Measurements from ENCODE around the gene C3orf52. TPM values are rescaled to one million over a fixed set of nuclear protein-coding genes. Genes with fewer than 3 reads are reported as not detected.

C3orf52 gene
- total RNA-seq, 2 donors from 2014 or later = 2.0 to 4.1 TPM

- DNase-seq (no peak), ATAC-seq (no peak)
- Mint-ChIP-seq H3K4me1 (peaks cover 71% of the 10 kb centered on the region), H3K27me3 (no peaks in the 10 kb centered on the region), H3K36me3 (ENCODE audit: low read depth) (peaks cover 13% of the 10 kb centered on the region), H3K4me3 (peak overlapping the region; percentile 58), H3K27ac (peak overlapping the region; percentile 95)
- no peaks in the 10 kb centered on the region for H3K9me3 ChIP-seq (ENCODE audit: control insufficient read depth, low read length, poor library complexity, severe bottlenecking)
Observed at GRCh38 chr3:112129925-112130637, 43.9 kb downstream of the C3orf52 start.

DNA sequence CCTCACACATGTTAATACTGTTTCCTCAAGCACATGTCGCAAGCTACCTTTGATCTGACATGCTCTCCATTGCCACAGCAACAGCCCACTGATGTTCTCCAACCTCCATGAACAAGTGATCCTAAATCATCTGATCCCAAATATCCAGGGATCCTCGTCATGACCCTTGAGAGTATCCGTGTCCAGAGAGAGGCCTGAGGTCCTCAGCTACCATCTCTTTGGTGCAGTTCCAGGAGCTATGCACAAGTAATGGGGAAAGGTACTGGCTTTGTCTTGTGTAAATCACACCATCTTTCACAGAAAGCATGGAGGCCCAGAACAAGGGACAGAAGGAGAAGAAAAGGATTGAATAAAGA, 44.4 kb downstream of the C3orf52 start:
- Mint-ChIP-seq H3K4me1 (peaks cover 72% of the 10 kb centered on the region), H3K36me3 (ENCODE audit: low read depth) (peaks cover 12% of the 10 kb centered on the region), H3K4me3 (peak overlapping the region; percentile 58), H3K27me3 (no peaks in the 10 kb centered on the region), H3K27ac (peak overlapping the region; percentile 95)
- DNase-seq (no peak), ATAC-seq (no peak)
- H3K9me3 ChIP-seq (ENCODE audit: control insufficient read depth, low read length, poor library complexity, severe bottlenecking) = no peaks in the 10 kb centered on the region

GRCh38 chr3:112131111-112131510, 44.9 kb downstream of the C3orf52 start:
- ATAC-seq (no peak), DNase-seq (no peak)
- no peaks in the 10 kb centered on the region for H3K27me3 Mint-ChIP-seq
- H3K4me3 Mint-ChIP-seq = peak overlapping the region; percentile 33
- H3K4me1 Mint-ChIP-seq = peaks cover 72% of the 10 kb centered on the region
- peaks cover 8% of the 10 kb centered on the region for H3K36me3 Mint-ChIP-seq (ENCODE audit: low read depth)
- no peaks in the 10 kb centered on the region for H3K9me3 ChIP-seq (ENCODE audit: control insufficient read depth, low read length, poor library complexity, severe bottlenecking)
- peak overlapping the region; percentile 95 for H3K27ac Mint-ChIP-seq

DNA sequence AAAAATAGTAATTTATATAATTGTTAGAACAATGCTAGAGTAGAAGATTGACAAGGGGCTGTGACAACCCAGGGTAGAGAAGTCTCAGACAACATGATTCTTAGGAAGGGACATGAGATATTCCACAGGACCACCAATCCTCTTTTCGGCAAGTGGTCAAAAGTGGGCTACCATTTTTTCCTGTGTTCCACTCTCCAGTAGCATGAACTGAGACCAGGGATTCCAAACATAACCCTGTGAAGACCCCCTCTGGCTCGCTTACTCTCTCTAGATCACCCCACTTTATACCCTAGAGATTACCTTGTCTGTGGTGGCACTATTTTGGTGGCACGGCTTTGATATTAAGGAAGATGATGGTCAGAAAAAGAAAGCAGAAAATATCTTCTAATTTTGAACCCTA, 45.9 kb downstream of the C3orf52 start:
- H3K9me3 ChIP-seq (ENCODE audit: control insufficient read depth, low read length, poor library complexity, severe bottlenecking) = no peaks in the 10 kb centered on the region
- ATAC-seq (no peak), DNase-seq (no peak)
- peak overlapping the region; percentile 100 for H3K27ac Mint-ChIP-seq
- no peaks in the 10 kb centered on the region for H3K27me3 Mint-ChIP-seq
- H3K4me3 Mint-ChIP-seq = peak overlapping the region; percentile 99
- peaks cover 69% of the 10 kb centered on the region for H3K4me1 Mint-ChIP-seq
- H3K36me3 Mint-ChIP-seq (ENCODE audit: low read depth) = peaks cover 8% of the 10 kb centered on the region

DNA sequence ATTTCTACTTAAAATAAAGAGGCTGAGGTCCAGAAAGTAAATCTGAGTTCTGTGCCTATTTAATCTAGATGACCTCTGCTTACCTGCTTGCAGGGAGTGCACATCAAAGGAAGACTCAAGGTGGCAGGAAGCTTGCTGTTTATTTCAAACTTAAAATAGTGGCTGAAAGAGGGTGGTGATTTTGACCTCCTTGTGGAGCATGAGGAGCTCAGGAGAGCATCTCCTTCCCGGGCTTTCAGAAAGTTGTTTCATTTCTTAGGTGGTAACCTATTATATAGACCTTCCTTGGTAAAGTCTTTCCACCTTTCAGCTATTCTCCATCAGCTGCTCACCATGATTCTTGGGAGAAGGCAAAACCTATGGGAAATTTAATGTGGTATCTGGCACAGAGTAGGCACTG, 46.4 kb downstream of the C3orf52 start:
- H3K27ac Mint-ChIP-seq = peak overlapping the region; percentile 100
- peaks cover 8% of the 10 kb centered on the region for H3K36me3 Mint-ChIP-seq (ENCODE audit: low read depth)
- ATAC-seq (no peak), DNase-seq (no peak)
- no peaks in the 10 kb centered on the region for H3K27me3 Mint-ChIP-seq
- H3K4me1 Mint-ChIP-seq = peaks cover 72% of the 10 kb centered on the region
- peak overlapping the region; percentile 99 for H3K4me3 Mint-ChIP-seq
- H3K9me3 ChIP-seq (ENCODE audit: control insufficient read depth, low read length, poor library complexity, severe bottlenecking) = no peaks in the 10 kb centered on the region

- Mint-ChIP-seq H3K4me3 (peak within 1 kb of the TSS; percentile 99), H3K27me3 (no peaks in the 10 kb centered on the region), H3K36me3 (ENCODE audit: low read depth) (peaks cover 8% of the 10 kb centered on the region), H3K27ac (peak within 1 kb of the TSS; percentile 100), H3K4me1 (peaks cover 73% of the 10 kb centered on the region)
- DNase-seq (peak; percentile 24 to 62 (median 54)), ATAC-seq (peak; percentile 79)
- H3K9me3 ChIP-seq (ENCODE audit: control insufficient read depth, low read length, poor library complexity, severe bottlenecking) = no peaks in the 10 kb centered on the region
Observed at GRCh38 chr3:112132975-112133448, 46.8 kb downstream of the C3orf52 start, which contains the start of gene GCSAM. Gene GCSAM, minus strand, starts transcription at chr3:112133248. Its CDS starts 128 bp downstream, at chr3:112133120.

DNA sequence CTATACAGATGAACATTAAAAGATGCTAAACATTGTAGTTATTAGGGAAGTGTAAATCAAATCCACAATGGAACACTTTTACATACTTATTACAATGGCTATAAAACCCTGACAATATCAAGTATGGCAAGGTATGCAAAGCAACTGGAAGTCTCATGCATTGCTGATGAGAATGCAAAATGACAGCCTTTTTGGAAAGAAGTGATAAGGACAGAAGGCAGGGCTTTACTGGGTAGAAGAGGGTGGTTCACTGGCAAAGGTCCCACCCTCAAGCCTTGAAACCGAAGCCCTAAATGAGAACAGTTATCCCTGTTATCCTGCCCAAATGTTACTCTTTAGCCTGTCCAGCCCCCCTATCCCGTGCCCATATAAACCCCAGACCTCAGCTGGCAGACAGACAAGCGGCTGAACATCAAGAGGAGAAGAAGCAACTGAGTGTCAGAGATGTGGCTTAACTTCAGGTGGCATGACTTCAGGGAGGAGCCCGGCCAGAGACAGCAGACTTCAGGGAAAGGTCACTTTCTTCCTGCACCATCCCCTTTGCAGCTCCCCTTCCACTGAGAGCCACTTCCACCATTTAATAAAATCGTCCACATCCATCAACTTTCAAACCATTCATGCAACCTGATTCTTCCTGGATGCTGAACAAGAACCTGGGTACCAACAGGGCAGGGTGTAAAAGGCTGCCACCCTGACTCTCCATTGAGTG, 47.6 kb downstream of the C3orf52 start:
- H3K9me3 ChIP-seq (ENCODE audit: control insufficient read depth, low read length, poor library complexity, severe bottlenecking) = no peaks in the 10 kb centered on the region
- peak overlapping the region; percentile 99 for H3K4me3 Mint-ChIP-seq
- peaks cover 8% of the 10 kb centered on the region for H3K36me3 Mint-ChIP-seq (ENCODE audit: low read depth)
- DNase-seq (no peak), ATAC-seq (no peak)
- H3K4me1 Mint-ChIP-seq = peaks cover 66% of the 10 kb centered on the region
- H3K27ac Mint-ChIP-seq = peak overlapping the region; percentile 100
- no peaks in the 10 kb centered on the region for H3K27me3 Mint-ChIP-seq

DNA sequence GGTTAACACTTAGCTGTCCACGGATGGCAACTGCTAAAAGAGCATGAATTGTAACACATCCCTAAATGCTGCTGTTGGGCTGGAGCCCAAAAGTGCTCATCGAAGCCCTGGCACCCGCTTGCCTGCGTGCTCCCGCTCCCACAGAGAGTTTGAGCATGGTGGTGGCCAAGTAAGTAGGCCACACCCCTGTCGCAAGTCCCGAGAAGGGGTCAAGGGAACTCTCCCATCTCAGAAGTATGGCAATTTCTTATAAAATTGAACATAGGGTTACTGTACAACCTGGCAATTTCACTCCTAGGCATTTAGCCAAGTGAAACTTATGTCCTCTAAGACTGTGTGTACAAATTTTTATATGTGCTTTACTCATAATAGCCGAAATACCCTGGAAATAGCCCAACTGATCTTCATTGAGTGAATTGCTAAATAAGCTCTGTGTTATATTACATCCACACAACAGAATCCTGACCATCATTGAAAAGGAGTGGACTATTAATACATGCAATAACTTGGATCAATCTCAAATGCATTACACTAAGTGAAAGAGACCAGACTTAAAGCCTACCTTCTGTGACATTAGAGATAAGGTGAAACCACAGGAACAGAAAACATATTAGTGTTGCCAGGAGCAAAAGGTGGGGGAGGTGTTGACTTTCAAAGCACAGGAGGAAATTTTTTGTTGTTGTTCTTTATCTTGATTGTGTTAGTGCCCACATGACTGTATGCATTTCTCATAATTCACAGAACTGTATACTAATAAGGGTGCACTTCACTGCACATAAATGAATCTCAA, 48.3 kb downstream of the C3orf52 start:
- ATAC-seq = peak; percentile 46
- no peak for DNase-seq
- H3K27me3 Mint-ChIP-seq = no peaks in the 10 kb centered on the region

GRCh38 chr3:112136046-112136445, 49.9 kb downstream of the C3orf52 start:
- DNase-seq (no peak), ATAC-seq (no peak)
- no peaks in the 10 kb centered on the region for H3K27me3 Mint-ChIP-seq
- peaks cover 45% of the 10 kb centered on the region for H3K4me1 Mint-ChIP-seq
- peaks cover 3% of the 10 kb centered on the region for H3K36me3 Mint-ChIP-seq (ENCODE audit: low read depth)
- no peaks in the 10 kb centered on the region for H3K9me3 ChIP-seq (ENCODE audit: control insufficient read depth, low read length, poor library complexity, severe bottlenecking)
- H3K4me3 Mint-ChIP-seq = peak overlapping the region; percentile 25
- peak overlapping the region; percentile 100 for H3K27ac Mint-ChIP-seq

More for the DNA sequence above, 48.3 kb downstream of the C3orf52 start:
- Mint-ChIP-seq H3K4me1 (peaks cover 58% of the 10 kb centered on the region), H3K36me3 (ENCODE audit: low read depth) (peaks cover 8% of the 10 kb centered on the region), H3K27ac (peak overlapping the region; percentile 100), H3K4me3 (peak overlapping the region; percentile 83)
- H3K9me3 ChIP-seq (ENCODE audit: control insufficient read depth, low read length, poor library complexity, severe bottlenecking) = no peaks in the 10 kb centered on the region

GRCh38 chr3:112136959-112137693, 50.9 kb downstream of the C3orf52 start:
- Mint-ChIP-seq H3K4me1 (peaks cover 41% of the 10 kb centered on the region), H3K36me3 (ENCODE audit: low read depth) (peaks cover 3% of the 10 kb centered on the region), H3K4me3 (no peak overlapping the region), H3K27me3 (no peaks in the 10 kb centered on the region), H3K27ac (peak overlapping the region; percentile 100)
- no peaks in the 10 kb centered on the region for H3K9me3 ChIP-seq (ENCODE audit: control insufficient read depth, low read length, poor library complexity, severe bottlenecking)
- no peak for ATAC-seq
- no peak for DNase-seq

DNA sequence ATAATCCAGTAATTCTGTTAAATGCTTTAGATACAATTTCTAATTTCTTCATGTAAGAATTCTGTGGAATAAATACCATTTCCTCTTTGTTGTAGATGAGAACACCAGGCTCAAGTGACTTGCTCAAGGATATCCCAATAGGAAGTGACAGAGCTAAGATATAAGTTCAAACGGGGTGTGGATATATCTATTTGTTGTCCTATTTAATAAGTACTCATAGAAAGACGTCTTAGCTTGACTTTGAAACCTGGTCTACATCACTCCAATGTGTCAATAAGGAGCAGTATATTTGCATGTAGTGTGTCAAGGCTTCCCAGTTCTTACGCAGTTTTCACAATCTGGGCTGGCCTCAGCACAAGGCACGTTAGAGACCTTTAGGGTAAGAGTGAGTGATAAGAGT, 51.6 kb downstream of the C3orf52 start:
- H3K4me1 Mint-ChIP-seq = peaks cover 39% of the 10 kb centered on the region
- no peaks in the 10 kb centered on the region for H3K27me3 Mint-ChIP-seq
- no peak for ATAC-seq
- no peak overlapping the region for H3K4me3 Mint-ChIP-seq
- no peaks in the 10 kb centered on the region for H3K9me3 ChIP-seq (ENCODE audit: control insufficient read depth, low read length, poor library complexity, severe bottlenecking)
- DNase-seq = no peak
- H3K36me3 Mint-ChIP-seq (ENCODE audit: low read depth) = peaks cover 3% of the 10 kb centered on the region
- peak overlapping the region; percentile 100 for H3K27ac Mint-ChIP-seq

DNA sequence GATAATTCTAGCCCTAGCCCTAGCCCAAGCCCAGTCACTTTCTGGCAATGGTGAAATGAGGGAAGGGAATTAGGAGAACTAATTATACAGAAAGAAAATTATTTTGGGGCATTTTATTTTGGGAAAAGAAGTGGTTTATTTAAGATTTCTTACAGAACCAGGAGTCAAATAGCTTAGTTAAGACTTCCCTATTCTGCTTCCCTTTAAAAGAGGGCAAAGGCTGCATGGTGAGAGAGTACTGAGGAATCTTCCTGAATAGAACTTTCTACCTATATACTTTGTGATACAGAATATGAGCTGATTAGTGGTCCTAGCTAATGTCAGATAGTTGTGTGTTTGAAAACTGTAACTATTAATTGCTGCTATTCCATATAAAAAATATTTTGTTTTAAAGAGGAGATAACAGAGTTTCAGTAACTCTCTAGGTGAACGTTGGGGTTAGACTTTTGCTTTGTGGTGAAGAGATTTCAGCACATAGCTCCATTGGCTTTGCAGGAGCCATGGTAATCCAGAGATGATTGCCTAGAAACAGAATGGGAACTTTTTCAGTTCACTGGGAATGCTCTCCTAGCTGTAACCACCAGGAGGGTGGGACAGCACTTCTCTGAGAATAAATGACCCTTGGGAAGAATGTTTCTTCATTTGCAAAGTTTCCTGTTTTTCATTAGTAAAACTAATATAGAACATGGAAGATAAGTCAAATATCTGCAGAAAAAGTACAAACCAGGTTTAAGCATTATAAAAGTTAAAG, 52.2 kb downstream of the C3orf52 start:
- Mint-ChIP-seq H3K36me3 (ENCODE audit: low read depth) (no peaks in the 10 kb centered on the region), H3K27me3 (no peaks in the 10 kb centered on the region), H3K4me1 (peaks cover 35% of the 10 kb centered on the region), H3K4me3 (no peak overlapping the region), H3K27ac (peak overlapping the region; percentile 100)
- no peak for ATAC-seq
- DNase-seq = no peak
- H3K9me3 ChIP-seq (ENCODE audit: control insufficient read depth, low read length, poor library complexity, severe bottlenecking) = no peaks in the 10 kb centered on the region

All from T-helper 17 cell (primary cell).